Peyer's patch (tissue), 4 donors: ENCODE data around the gene SMCO2. TPM values are rescaled to one million over a fixed set of nuclear protein-coding genes. Genes with fewer than 3 reads are reported as not detected.

Source experiments
- DNase-seq, 3 donors: peaks; one replicate each; pipeline ENCODE4 v3.0.0-alpha.2; 2017 to 2019
- H3K27ac ChIP-seq, 4 donors: fragments of 200-600 bp; sonication (generic); one replicate each; pipeline ENCODE4 v1.5.1; 2016 to 2019
- H3K27me3 ChIP-seq, 2 donors: fragments of 200-600 bp; sonication (generic); one replicate each; pipeline ENCODE4 v1.5.1; 2019
- H3K36me3 ChIP-seq, 3 donors: fragments of 200-600 bp; sonication (generic); one replicate each; pipeline ENCODE4 v1.5.1; 2016 to 2019
- H3K4me1 ChIP-seq, 4 donors: fragments of 200-600 bp; sonication (generic); one replicate each; pipeline ENCODE4 v1.5.1; 2016 to 2019
- H3K4me3 ChIP-seq, 4 donors: fragments of 200-600 bp; sonication (generic); 1 replicate in 3 of 4; 2 replicates in 1 of 4; pipeline ENCODE4 v1.5.1; 2016 to 2019; ENCODE audit warnings: mild to moderate bottlenecking in 1 of 4
- H3K9me3 ChIP-seq, 4 donors: fragments of 200-600 bp; sonication (generic); one replicate each; pipeline ENCODE4 v1.5.1; 2016 to 2019; ENCODE audit warnings: mild to moderate bottlenecking in 1 of 4
- POLR2A ChIP-seq, 2 donors: fragments of 450-650 bp; IDR thresholded peaks; one replicate each; pipeline ENCODE4 v1.5.1; 2017; ENCODE audit warnings: antibody characterized with exemption in 2 of 2, mild to moderate bottlenecking in 2 of 2, moderate library complexity in 2 of 2
- total RNA-seq, 4 donors: library from RNA; depleted of rRNA; stranded (reverse); fragments of >200 nt; gene quantifications; one replicate each; pipeline ENCODE4 v1.1.0, GENCODE V29; 2016
- TF ChIP-seq, protein P1 (sequence below), 6 experiments: fragments of 450-650 bp in 4 of 6; fragments of 200-600 bp in 2 of 6; sonication (generic) in 1 of 6; IDR thresholded peaks; one replicate each; pipeline ENCODE4 v1.5.1; 2017 to 2019; ENCODE audit warnings: antibody characterized with exemption in 6 of 6, mild to moderate bottlenecking in 3 of 6, moderate library complexity in 1 of 6

Gene SMCO2
- total RNA-seq, 4 donors from 2014 or later = not detected

GRCh38 chr12:27528788-27529187 is 82.3 kb downstream of the SMCO2 start:
- H3K27ac ChIP-seq = no peak overlapping the region
- DNase-seq = no peak
- TF ChIP-seq, protein P1, sequence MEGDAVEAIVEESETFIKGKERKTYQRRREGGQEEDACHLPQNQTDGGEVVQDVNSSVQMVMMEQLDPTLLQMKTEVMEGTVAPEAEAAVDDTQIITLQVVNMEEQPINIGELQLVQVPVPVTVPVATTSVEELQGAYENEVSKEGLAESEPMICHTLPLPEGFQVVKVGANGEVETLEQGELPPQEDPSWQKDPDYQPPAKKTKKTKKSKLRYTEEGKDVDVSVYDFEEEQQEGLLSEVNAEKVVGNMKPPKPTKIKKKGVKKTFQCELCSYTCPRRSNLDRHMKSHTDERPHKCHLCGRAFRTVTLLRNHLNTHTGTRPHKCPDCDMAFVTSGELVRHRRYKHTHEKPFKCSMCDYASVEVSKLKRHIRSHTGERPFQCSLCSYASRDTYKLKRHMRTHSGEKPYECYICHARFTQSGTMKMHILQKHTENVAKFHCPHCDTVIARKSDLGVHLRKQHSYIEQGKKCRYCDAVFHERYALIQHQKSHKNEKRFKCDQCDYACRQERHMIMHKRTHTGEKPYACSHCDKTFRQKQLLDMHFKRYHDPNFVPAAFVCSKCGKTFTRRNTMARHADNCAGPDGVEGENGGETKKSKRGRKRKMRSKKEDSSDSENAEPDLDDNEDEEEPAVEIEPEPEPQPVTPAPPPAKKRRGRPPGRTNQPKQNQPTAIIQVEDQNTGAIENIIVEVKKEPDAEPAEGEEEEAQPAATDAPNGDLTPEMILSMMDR (IDR thresholded peaks at IDR 0.05) = no peak
- TF ChIP-seq POLR2A (IDR thresholded peaks at IDR 0.05) = no peak
- no peaks in the 10 kb centered on the region for H3K27me3 ChIP-seq
- no peaks in the 10 kb centered on the region for H3K9me3 ChIP-seq
- no peaks in the 10 kb centered on the region for H3K36me3 ChIP-seq
- no peaks in the 10 kb centered on the region for H3K4me1 ChIP-seq
- no peak overlapping the region for H3K4me3 ChIP-seq

DNA sequence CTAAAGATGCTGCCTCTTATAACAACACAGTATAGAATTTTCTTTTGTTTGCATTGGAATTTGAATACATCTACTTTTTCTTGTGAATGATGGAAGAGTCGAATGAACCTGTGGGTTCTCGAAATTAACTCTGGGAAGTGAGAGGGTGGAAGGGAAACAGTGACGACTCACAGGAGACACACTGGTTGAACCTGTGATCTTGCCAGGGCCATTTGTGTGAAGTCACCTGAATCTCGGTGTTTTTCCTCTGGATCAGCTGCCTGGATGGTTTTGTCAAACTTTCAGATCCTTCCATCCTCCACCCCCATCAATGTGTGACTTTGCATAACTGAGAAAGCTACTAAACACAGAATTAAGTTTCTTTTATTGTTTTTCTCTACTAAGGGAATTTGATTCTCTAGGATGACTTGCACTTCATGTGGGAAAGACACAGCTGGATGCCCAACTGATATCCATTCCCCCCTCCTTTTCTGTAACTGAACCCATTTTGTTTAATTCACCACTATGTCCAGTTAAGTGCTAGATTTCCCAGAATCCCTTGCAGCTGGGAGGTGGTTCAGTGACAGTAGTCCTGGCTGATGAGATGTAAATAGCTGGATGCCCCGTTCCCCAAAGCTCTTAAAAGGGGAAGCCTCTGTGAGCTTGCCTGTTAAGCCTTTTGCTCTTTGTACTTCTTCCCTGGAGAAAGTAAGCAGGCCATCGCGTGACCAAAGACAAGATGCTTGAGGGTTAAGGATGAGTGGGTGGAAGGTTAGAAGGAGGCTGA is 83.8 kb downstream of the SMCO2 start:
- no peak overlapping the region for H3K27ac ChIP-seq
- no peaks in the 10 kb centered on the region for H3K36me3 ChIP-seq
- H3K9me3 ChIP-seq = no peaks in the 10 kb centered on the region
- H3K27me3 ChIP-seq = no peaks in the 10 kb centered on the region
- DNase-seq = no peak
- TF ChIP-seq, protein P1 (IDR thresholded peaks at IDR 0.05) = no peak
- no peak for TF ChIP-seq POLR2A (IDR thresholded peaks at IDR 0.05)
- peaks cover 0 to 10% (median 0%) of the 10 kb centered on the region in 4 donors for H3K4me1 ChIP-seq
- no peak overlapping the region for H3K4me3 ChIP-seq

DNA sequence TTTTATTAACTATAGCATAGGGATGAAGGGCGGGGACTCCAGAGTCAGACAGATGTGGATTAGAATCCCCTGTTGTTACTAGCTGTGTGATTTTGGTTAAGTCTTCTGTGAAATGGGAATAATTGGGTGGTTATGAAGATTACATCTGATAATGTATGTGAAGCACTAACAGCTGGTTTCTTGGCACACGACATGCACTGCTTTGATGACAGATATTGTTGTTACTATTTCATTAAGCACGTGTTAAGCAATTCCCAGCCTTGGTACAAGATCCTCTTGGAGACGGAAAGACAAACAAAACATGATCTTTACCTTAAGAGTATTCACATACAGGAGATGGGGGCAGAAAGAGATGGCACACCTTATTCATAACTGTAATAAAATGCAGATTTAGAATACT is 85.4 kb downstream of the SMCO2 start:
- Histone ChIP-seq H3K9me3 (no peaks in the 10 kb centered on the region), H3K36me3 (peaks cover 0 to 2% (median 0%) of the 10 kb centered on the region in 3 donors), H3K27me3 (no peaks in the 10 kb centered on the region), H3K4me1 (peaks cover 0 to 10% (median 0%) of the 10 kb centered on the region in 4 donors), H3K4me3 (no peak overlapping the region), H3K27ac (no peak overlapping the region)
- DNase-seq = no peak
- TF ChIP-seq, protein P1 (IDR thresholded peaks at IDR 0.05) = no peak
- TF ChIP-seq POLR2A (IDR thresholded peaks at IDR 0.05) = no peak

- TF ChIP-seq, protein P1 (IDR thresholded peaks at IDR 0.05) = no peak
- TF ChIP-seq POLR2A (IDR thresholded peaks at IDR 0.05) = no peak
- Histone ChIP-seq H3K27me3 (no peaks in the 10 kb centered on the region), H3K9me3 (no peaks in the 10 kb centered on the region), H3K4me1 (peaks cover 0 to 17% (median 9%) of the 10 kb centered on the region in 4 donors), H3K4me3 (no peak overlapping the region), H3K27ac (no peak overlapping the region), H3K36me3 (peaks cover 0 to 2% (median 0%) of the 10 kb centered on the region in 3 donors)
- DNase-seq = no peak
Measured at GRCh38 chr12:27534060-27534764, 87.7 kb downstream of the SMCO2 start.

GRCh38 chr12:27534765-27535161 is 88.2 kb downstream of the SMCO2 start:
- TF ChIP-seq, protein P1 (IDR thresholded peaks at IDR 0.05) = no peak
- TF ChIP-seq POLR2A (IDR thresholded peaks at IDR 0.05) = no peak
- H3K27ac ChIP-seq = no peak overlapping the region
- H3K27me3 ChIP-seq = no peaks in the 10 kb centered on the region
- peaks cover 0 to 19% (median 10%) of the 10 kb centered on the region in 4 donors for H3K4me1 ChIP-seq
- H3K4me3 ChIP-seq = no peak overlapping the region
- no peaks in the 10 kb centered on the region for H3K9me3 ChIP-seq
- peaks cover 0 to 2% (median 0%) of the 10 kb centered on the region in 3 donors for H3K36me3 ChIP-seq
- no peak for DNase-seq
